ENCODE data around the gene RFTN1.

Gene RFTN1

DNA sequence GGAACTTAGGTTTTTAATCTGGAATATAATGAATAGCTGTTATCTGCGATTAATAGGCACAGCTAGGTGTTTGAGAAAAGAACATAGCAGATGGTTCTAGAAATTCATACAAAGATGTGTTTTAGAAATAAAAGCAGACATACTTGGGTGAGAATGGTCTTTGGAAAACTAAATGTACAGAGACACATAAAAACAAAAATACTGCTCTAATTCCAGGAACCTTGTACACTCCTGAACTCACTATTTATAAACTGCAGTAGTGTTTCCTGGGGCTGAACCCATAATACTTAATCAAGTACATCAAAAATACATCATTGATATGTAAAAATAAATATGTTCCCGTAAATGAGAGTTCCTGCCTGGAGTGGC is 143.0 kb downstream of the RFTN1 start:
- TF ChIP-seq, protein P1, sequence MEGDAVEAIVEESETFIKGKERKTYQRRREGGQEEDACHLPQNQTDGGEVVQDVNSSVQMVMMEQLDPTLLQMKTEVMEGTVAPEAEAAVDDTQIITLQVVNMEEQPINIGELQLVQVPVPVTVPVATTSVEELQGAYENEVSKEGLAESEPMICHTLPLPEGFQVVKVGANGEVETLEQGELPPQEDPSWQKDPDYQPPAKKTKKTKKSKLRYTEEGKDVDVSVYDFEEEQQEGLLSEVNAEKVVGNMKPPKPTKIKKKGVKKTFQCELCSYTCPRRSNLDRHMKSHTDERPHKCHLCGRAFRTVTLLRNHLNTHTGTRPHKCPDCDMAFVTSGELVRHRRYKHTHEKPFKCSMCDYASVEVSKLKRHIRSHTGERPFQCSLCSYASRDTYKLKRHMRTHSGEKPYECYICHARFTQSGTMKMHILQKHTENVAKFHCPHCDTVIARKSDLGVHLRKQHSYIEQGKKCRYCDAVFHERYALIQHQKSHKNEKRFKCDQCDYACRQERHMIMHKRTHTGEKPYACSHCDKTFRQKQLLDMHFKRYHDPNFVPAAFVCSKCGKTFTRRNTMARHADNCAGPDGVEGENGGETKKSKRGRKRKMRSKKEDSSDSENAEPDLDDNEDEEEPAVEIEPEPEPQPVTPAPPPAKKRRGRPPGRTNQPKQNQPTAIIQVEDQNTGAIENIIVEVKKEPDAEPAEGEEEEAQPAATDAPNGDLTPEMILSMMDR (conservative IDR thresholded peaks at IDR 0.05) = no peak
- no peak overlapping the region for H3K27ac ChIP-seq

DNA sequence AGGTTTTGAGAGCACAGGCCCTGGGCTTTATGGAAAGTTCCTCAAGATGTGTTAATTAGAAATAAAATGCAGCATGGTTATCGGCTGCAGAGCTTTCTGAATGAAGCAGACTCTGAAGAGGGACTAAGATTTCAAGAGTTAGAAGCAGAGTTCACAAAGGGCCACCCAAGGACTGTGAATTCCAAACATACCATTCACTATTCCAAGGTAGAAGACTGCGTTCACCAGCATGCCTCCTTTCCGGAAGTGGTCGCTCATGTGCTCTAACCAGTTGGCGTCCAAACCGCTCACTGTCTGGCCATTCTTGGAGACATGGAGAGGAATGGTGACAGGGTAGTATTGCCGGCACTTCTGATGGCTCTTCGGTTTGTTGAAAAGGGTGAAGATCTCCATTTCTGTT is 143.6 kb downstream of the RFTN1 start:
- TF ChIP-seq, protein P1 (conservative IDR thresholded peaks at IDR 0.05) = no peak
- no peak overlapping the region for H3K27ac ChIP-seq

GRCh38 chr3:16369276-16369675 is 144.2 kb downstream of the RFTN1 start:
- TF ChIP-seq, protein P1 (conservative IDR thresholded peaks at IDR 0.05) = no peak
- no peak overlapping the region for H3K27ac ChIP-seq

DNA sequence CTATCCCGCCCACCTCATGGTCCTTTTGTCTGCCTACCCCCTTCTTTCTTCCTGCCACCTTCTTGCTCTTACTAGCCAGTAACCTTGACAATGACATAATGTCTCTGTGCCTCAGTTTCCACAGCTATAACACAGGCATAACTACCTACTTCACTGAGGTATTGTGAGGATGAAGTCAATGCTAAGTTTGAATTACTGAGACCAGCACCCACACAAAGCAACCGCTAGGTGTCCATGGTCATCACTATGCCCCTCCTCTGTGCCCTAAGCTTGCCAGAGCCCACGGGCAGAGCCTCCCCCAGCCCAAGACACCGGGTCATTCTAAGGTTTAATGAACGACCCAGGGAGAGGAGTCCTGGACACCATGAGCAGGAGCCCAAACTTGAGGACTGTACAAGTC is 146.9 kb downstream of the RFTN1 start:
- TF ChIP-seq, protein P1 (conservative IDR thresholded peaks at IDR 0.05) = peak; percentile 35; the same call in 1 of the 2 replicates
- no peak overlapping the region for H3K27ac ChIP-seq

GRCh38 chr3:16365491-16366128 is 147.9 kb downstream of the RFTN1 start:
- TF ChIP-seq, protein P1 (conservative IDR thresholded peaks at IDR 0.05) = no peak
- H3K27ac ChIP-seq = no peak overlapping the region

- TF ChIP-seq, protein P1 (conservative IDR thresholded peaks at IDR 0.05) = no peak
- no peak overlapping the region for H3K27ac ChIP-seq
Measured at GRCh38 chr3:16364963-16365362, 148.5 kb downstream of the RFTN1 start.

GRCh38 chr3:16364323-16364722 is 149.2 kb downstream of the RFTN1 start:
- TF ChIP-seq, protein P1 (conservative IDR thresholded peaks at IDR 0.05) = no peak
- H3K27ac ChIP-seq = no peak overlapping the region

All from VCaP (cell line).